ENCODE measurements around the gene GPR141.

Gene GPR141

GRCh38 chr7:37786741-37787569, 103.4 kb downstream of the GPR141 start:
- DNase-seq: no peak

Measured in NCI-H1694 (cell line).